Uterus (tissue), 4 donors: ENCODE results near the gene MICOS13. TPM values are rescaled to one million over a fixed set of nuclear protein-coding genes. Genes with fewer than 3 reads are reported as not detected.

ENCODE experiments used
- DNase-seq, 2 donors: peaks; one replicate each; pipeline ENCODE4 v3.0.0-alpha.2; 2019 to 2020
- H3K27ac ChIP-seq, 2 donors: fragments of 200-600 bp; sonication (generic); 1 replicate in 1 of 2; 2 replicates in 1 of 2; pipeline ENCODE4 v1.5.1; 2016 to 2018
- H3K27me3 ChIP-seq, 2 donors: fragments of 200-600 bp; sonication (generic); one replicate each; pipeline ENCODE4 v1.5.1; 2018 to 2019; ENCODE audit warnings: control low read depth in 1 of 2
- H3K36me3 ChIP-seq, 2 donors: fragments of 200-600 bp; sonication (generic); one replicate each; pipeline ENCODE4 v1.5.1; 2019; ENCODE audit warnings: control low read depth in 1 of 2
- H3K4me1 ChIP-seq, 2 donors: fragments of 200-600 bp; sonication (generic); one replicate each; pipeline ENCODE4 v1.5.1; 2018 to 2019; ENCODE audit warnings: control low read depth in 1 of 2
- H3K4me3 ChIP-seq, 2 donors: fragments of 200-600 bp; sonication (generic); 1 replicate in 1 of 2; 2 replicates in 1 of 2; pipeline ENCODE4 v1.5.1; 2018 to 2019; ENCODE audit warnings: mild to moderate bottlenecking in 1 of 2
- H3K9me3 ChIP-seq, 2 donors: fragments of 200-600 bp; sonication (generic); one replicate each; pipeline ENCODE4 v1.5.1; 2019; ENCODE audit warnings: control low read depth in 1 of 2
- POLR2A ChIP-seq, 2 donors: fragments of 450-650 bp; IDR thresholded peaks; one replicate each; pipeline ENCODE4 v1.6.1; 2016; ENCODE audit warnings: antibody characterized with exemption in 2 of 2, mild to moderate bottlenecking in 1 of 2, moderate library complexity in 1 of 2
- intact Hi-C: fragments of 100-400 bp; cut with DNase I; formaldehyde crosslinking; loops from one replicate; pipeline ENCODE4 v1.15.1; 2023; ENCODE audit warnings: low total_unique reads
- total RNA-seq, 4 donors: library from RNA; depleted of rRNA in 3 of 4; stranded (reverse); fragments of >200 nt in 3 of 4; gene quantifications; one replicate each; pipeline versions ENCODE4 v1.1.0 to v1.2.4, GENCODE V29; 2014 to 2023
- TF ChIP-seq, protein P1 (sequence below), 4 experiments: fragments of 200-600 bp in 2 of 4; fragments of 450-650 bp in 2 of 4; sonication (generic) in 2 of 4; IDR thresholded peaks; one replicate each; pipeline ENCODE4 v1.5.1; 2016 to 2019; ENCODE audit warnings: antibody characterized with exemption in 4 of 4, mild to moderate bottlenecking in 2 of 4, moderate library complexity in 1 of 4
- donor health status: DM: yes; HTN: yes; CAD: no.

The MICOS13 gene
- total RNA-seq, 4 donors from 2014 or later: 2.8 to 36.7 (median 21.1) TPM

DNA sequence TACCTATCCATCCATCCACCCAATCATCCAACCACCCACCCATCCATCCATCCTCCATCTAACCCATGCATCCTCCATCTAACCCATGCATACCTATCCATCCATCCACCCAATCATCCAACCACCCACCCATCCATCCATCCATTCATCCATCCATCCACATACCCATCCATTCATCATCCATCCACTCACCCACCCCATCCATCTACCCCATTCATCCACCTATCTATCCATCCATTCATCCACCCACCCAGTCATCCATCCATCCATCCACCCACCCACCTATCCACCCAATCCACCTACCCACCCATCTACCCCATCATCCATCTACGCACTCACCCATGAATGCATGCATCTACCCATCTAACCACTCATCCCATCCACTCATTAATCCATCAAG is 6.6 kb downstream of the MICOS13 start:
- intact Hi-C loops: loop anchor here (10.0 kb wide), 1 partner anchor 49 kb away; the partner anchor contains the start of genes SAFB and SAFB2
- no peak overlapping the region for H3K27ac ChIP-seq
- H3K9me3 ChIP-seq: no peaks in the 10 kb centered on the region
- no peaks in the 10 kb centered on the region for H3K27me3 ChIP-seq
- no peak for TF ChIP-seq POLR2A (IDR thresholded peaks at IDR 0.05)
- TF ChIP-seq, protein P1, sequence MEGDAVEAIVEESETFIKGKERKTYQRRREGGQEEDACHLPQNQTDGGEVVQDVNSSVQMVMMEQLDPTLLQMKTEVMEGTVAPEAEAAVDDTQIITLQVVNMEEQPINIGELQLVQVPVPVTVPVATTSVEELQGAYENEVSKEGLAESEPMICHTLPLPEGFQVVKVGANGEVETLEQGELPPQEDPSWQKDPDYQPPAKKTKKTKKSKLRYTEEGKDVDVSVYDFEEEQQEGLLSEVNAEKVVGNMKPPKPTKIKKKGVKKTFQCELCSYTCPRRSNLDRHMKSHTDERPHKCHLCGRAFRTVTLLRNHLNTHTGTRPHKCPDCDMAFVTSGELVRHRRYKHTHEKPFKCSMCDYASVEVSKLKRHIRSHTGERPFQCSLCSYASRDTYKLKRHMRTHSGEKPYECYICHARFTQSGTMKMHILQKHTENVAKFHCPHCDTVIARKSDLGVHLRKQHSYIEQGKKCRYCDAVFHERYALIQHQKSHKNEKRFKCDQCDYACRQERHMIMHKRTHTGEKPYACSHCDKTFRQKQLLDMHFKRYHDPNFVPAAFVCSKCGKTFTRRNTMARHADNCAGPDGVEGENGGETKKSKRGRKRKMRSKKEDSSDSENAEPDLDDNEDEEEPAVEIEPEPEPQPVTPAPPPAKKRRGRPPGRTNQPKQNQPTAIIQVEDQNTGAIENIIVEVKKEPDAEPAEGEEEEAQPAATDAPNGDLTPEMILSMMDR (IDR thresholded peaks at IDR 0.05): no peak
- no peaks in the 10 kb centered on the region for H3K36me3 ChIP-seq
- no peaks in the 10 kb centered on the region for H3K4me1 ChIP-seq
- H3K4me3 ChIP-seq: no peak overlapping the region
- DNase-seq: no peak

DNA sequence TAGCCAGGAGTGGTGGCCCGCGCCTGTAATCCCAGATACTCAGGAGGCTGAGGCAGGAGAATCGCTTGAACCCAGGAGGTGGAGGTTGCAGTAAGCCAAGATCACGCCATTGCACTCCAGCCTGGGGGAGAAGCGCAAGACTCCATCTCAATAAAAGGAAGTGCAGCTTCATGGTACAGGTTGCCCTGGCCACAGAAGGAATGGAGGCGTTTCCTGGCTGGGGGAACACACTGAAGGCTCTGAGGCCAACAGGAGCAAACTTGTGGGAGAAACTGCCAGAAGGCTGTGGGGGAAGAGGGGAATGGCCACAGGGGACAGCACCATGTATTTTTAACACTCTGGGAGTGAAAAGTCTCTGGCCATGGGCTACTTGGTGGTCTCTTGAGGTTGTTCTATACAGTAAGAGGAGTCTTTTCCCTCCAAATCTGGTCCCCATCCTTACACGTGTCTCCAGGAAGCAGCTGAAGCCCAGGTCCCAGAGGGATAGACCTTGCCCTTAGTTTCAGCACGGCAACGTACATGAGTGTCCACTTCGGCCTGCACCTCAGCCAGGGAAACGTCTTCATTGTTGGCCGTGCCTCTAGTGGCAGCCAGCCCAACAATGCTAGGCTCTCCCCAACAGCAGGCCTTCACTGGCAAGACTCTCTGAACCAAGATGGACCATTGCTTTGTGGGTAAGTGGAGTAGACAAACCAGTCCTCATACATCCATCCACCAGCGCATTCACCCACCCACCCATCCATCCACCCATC is 7.4 kb downstream of the MICOS13 start:
- Histone ChIP-seq H3K36me3 (no peaks in the 10 kb centered on the region), H3K27me3 (no peaks in the 10 kb centered on the region), H3K9me3 (no peaks in the 10 kb centered on the region), H3K4me3 (no peak overlapping the region), H3K27ac (no peak overlapping the region), H3K4me1 (no peaks in the 10 kb centered on the region)
- no peak for TF ChIP-seq POLR2A (IDR thresholded peaks at IDR 0.05)
- TF ChIP-seq, protein P1 (IDR thresholded peaks at IDR 0.05): no peak
- no peak for DNase-seq
- intact Hi-C loops: loop anchor here (10.0 kb wide), 1 partner anchor 48 kb away; the partner anchor contains the start of genes SAFB and SAFB2

DNA sequence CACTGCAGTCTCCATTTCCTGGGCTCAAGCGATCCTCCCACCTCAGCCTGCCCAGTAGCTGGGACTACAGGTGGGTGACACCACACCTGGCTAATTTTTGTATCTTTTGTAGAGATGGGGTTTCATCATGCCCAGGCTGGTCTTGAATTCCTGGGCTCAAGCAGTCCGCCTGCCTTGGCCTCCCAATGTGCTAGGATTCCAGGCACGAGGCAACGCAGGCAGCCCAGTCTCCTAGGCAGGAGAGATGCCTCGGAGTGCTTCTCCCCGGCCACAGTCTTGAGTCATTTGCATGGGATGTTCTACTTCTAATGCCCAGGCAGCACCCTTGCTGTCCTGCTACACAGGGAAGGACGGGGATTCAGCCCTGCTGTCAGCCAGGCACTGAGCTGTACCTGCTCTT is 8.7 kb downstream of the MICOS13 start:
- H3K4me3 ChIP-seq: no peak overlapping the region
- no peak for DNase-seq
- H3K36me3 ChIP-seq: no peaks in the 10 kb centered on the region
- H3K4me1 ChIP-seq: no peaks in the 10 kb centered on the region
- no peaks in the 10 kb centered on the region for H3K27me3 ChIP-seq
- no peak overlapping the region for H3K27ac ChIP-seq
- TF ChIP-seq, protein P1 (IDR thresholded peaks at IDR 0.05): no peak
- no peak for TF ChIP-seq POLR2A (IDR thresholded peaks at IDR 0.05)
- intact Hi-C loops: loop anchor here (10.0 kb wide), 1 partner anchor 47 kb away; the partner anchor contains the start of genes SAFB and SAFB2
- H3K9me3 ChIP-seq: no peaks in the 10 kb centered on the region

DNA sequence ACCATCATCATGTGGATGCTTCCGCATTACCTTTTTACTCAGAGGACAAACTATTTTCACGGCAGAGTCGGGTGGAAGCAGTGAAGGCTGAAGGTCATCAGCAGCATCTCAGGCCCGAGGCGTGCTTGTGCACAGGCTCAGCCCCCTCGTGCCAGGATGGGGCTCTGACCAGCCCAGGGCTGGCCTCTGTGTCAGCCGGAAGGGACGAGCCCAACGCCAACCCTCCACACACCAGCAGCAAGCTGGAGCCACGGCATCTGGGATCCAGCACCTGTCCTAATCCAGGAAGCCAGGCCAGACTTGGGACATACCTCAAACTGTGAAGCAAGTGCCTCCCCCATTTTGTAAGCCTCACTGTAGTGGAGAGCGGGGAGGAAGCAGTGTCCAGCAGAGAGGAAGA is 11.1 kb downstream of the MICOS13 start:
- no peaks in the 10 kb centered on the region for H3K9me3 ChIP-seq
- H3K4me1 ChIP-seq: no peaks in the 10 kb centered on the region
- intact Hi-C loops: no loop called here
- TF ChIP-seq, protein P1 (IDR thresholded peaks at IDR 0.05): no peak
- TF ChIP-seq POLR2A (IDR thresholded peaks at IDR 0.05): no peak
- H3K36me3 ChIP-seq: no peaks in the 10 kb centered on the region
- no peak for DNase-seq
- H3K27me3 ChIP-seq: no peaks in the 10 kb centered on the region
- no peak overlapping the region for H3K27ac ChIP-seq
- no peak overlapping the region for H3K4me3 ChIP-seq

DNA sequence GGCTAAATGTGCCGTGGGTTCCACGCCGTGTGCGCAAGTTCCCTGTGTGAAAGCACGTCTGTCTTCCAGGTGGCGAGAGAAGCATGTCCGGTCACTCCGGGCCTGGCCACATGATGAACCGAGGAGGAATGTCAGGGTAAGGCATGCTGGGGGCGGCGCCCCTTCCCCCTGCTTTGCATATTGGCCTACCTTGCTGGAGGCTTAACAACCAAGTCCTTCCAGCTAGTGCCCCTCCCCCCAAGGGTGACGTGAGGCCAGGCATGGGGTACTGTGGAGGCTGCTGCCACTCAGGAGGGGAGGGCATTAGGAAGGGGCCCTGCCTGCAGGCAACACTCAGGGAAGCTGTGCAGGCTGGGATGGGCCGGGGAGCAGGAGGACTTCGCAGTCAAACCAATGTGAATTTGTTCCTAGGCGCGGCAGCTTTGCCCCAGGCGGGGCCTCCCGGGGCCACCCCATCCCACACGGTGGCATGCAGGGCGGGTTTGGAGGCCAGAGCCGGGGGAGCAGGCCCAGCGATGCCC is 12.5 kb downstream of the MICOS13 start:
- DNase-seq: no peak
- Histone ChIP-seq H3K36me3 (no peaks in the 10 kb centered on the region), H3K27me3 (no peaks in the 10 kb centered on the region), H3K4me3 (no peak overlapping the region), H3K27ac (no peak overlapping the region), H3K9me3 (no peaks in the 10 kb centered on the region), H3K4me1 (no peaks in the 10 kb centered on the region)
- intact Hi-C loops: no loop called here
- no peak for TF ChIP-seq POLR2A (IDR thresholded peaks at IDR 0.05)
- TF ChIP-seq, protein P1 (IDR thresholded peaks at IDR 0.05): no peak
